ENCODE results near the gene HERPUD2. TPM values are rescaled to one million over a fixed set of nuclear protein-coding genes. Genes with fewer than 3 reads are reported as not detected.

The HERPUD2 gene
- total and polyA plus RNA-seq, 11 donors: 6.4 to 26.3 (median 16.5) TPM

DNA sequence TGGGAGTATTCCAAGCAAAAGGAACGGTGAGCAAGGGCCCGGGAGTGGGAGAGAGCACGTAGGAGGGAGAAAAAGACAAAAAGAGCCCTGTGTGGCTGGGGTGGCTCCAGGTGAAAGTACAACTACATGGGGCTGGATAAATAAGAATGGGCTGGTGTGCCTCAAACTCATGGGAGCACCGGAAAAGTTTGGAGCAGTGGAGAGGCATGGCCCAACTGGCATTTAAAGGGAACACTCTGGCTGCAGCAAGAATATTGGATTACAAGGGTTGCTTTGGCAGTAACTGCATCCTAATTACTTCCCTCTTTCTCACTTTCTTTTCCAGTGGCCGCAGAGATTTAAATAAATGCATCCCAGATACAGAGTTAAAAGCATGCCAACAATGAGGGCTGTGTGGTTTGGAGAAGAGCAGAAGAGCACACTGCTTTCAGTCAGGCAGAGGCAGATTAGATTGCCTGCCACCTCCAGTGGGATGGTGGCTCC, 39.1 kb upstream of the HERPUD2 start:
- peak overlapping the region in 3 of 12 donors; percentile 9 to 42 (median 15) for H3K27ac ChIP-seq
- TF ChIP-seq, protein P1, sequence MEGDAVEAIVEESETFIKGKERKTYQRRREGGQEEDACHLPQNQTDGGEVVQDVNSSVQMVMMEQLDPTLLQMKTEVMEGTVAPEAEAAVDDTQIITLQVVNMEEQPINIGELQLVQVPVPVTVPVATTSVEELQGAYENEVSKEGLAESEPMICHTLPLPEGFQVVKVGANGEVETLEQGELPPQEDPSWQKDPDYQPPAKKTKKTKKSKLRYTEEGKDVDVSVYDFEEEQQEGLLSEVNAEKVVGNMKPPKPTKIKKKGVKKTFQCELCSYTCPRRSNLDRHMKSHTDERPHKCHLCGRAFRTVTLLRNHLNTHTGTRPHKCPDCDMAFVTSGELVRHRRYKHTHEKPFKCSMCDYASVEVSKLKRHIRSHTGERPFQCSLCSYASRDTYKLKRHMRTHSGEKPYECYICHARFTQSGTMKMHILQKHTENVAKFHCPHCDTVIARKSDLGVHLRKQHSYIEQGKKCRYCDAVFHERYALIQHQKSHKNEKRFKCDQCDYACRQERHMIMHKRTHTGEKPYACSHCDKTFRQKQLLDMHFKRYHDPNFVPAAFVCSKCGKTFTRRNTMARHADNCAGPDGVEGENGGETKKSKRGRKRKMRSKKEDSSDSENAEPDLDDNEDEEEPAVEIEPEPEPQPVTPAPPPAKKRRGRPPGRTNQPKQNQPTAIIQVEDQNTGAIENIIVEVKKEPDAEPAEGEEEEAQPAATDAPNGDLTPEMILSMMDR (IDR thresholded peaks at IDR 0.05): no peak
- no peak for TF ChIP-seq POLR2A (IDR thresholded peaks at IDR 0.05)
- peaks cover 0 to 26% (median 13%) of the 10 kb centered on the region in 12 donors for H3K4me1 ChIP-seq
- peak in 2 of 4 donors; percentile 37 to 40 for ATAC-seq
- no peak overlapping the region for H3K4me3 ChIP-seq
- WGBS, 4 donors: 50 to 55% (median 51%) methylated on average over 5 of the region's 5 CpGs
- no peaks in the 10 kb centered on the region for H3K9me3 ChIP-seq
- intact Hi-C loops (cut with DNase I): no loop called here
- no peaks in the 10 kb centered on the region for H3K36me3 ChIP-seq
- no peaks in the 10 kb centered on the region for H3K27me3 ChIP-seq
- DNase-seq: no peak

DNA sequence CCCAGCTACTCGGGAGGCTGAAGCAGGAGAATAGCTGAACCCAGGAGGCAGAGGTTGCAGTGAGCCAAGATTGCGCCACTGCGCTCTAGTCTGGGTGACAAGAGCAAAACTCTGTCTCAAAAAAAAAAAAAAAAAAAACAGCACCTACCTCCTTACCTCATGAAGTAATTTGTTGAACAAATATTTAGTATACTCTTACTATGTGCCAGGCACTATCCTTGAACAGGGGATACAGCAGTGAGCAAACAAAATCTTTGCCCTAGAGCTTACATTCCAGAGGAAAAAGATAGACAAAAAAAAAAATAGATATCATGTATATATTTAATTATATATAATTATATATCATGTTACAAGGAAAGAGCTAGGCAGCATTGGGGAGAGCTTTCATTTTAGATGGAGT, 36.4 kb upstream of the HERPUD2 start:
- intact Hi-C loops (cut with DNase I): no loop called here
- Histone ChIP-seq H3K9me3 (no peaks in the 10 kb centered on the region), H3K27ac (no peak overlapping the region), H3K27me3 (no peaks in the 10 kb centered on the region), H3K4me3 (no peak overlapping the region), H3K36me3 (no peaks in the 10 kb centered on the region), H3K4me1 (peaks cover 0 to 51% (median 29%) of the 10 kb centered on the region in 12 donors)
- 93 to 100% (median 100%) methylated on average over 3 of the region's 3 CpGs for WGBS, 4 donors
- ATAC-seq: no peak
- TF ChIP-seq, protein P1 (IDR thresholded peaks at IDR 0.05): no peak
- no peak for TF ChIP-seq POLR2A (IDR thresholded peaks at IDR 0.05)
- DNase-seq: no peak

DNA sequence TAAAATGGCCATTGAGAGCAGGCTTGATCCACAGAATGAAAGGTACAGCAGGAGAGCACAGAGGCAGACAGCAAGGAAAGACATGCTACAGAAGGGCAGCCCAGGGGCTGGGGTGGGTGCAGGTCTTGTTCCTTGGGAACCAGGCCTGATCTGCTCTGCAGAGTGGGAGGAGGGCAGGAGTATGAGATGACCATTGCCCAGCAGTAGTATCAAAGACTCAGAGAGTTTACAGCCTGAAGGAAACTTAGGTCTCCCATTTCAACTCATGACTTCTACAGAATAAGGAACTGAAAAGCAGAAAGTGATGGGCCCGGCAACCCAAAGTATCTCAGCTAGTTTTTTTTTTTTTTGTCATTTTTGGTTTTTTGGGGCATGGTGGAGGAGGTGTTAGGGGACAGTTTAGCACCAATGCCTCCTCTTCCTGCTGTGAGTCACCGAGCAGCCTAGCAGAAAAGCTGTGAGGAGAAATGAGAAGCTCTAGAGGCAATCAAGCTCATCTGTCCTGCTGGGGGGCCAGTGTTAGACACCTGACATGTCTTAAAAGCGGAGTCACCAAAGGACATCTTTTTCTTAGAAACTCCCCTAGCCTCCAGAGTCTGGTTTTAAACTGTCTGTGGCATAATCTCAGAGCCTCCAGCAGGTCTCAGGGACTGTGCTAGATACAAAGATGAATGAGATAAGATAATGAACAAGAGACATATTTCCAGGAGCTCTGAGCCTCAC, 34.3 kb upstream of the HERPUD2 start:
- DNase-seq: no peak
- no peaks in the 10 kb centered on the region for H3K27me3 ChIP-seq
- H3K4me1 ChIP-seq: peaks cover 0 to 45% (median 28%) of the 10 kb centered on the region in 12 donors
- no peaks in the 10 kb centered on the region for H3K9me3 ChIP-seq
- H3K36me3 ChIP-seq: no peaks in the 10 kb centered on the region
- WGBS, 4 donors: 74 to 78% (median 76%) methylated on average over 3 of the region's 3 CpGs
- no peak overlapping the region for H3K4me3 ChIP-seq
- ATAC-seq: peak in 2 of 4 donors; percentile 45 to 49
- peak overlapping the region; percentile 50 to 92 (median 84) for H3K27ac ChIP-seq
- TF ChIP-seq, protein P1 (IDR thresholded peaks at IDR 0.05): no peak
- intact Hi-C loops (cut with DNase I): loop anchor here in 3 of 10 donors (2.0 to 5.0 kb wide), 2 partner anchors 72 to 73 kb away; partner anchors contain the start of gene SEPTIN7 (in 3 of the 3)

DNA sequence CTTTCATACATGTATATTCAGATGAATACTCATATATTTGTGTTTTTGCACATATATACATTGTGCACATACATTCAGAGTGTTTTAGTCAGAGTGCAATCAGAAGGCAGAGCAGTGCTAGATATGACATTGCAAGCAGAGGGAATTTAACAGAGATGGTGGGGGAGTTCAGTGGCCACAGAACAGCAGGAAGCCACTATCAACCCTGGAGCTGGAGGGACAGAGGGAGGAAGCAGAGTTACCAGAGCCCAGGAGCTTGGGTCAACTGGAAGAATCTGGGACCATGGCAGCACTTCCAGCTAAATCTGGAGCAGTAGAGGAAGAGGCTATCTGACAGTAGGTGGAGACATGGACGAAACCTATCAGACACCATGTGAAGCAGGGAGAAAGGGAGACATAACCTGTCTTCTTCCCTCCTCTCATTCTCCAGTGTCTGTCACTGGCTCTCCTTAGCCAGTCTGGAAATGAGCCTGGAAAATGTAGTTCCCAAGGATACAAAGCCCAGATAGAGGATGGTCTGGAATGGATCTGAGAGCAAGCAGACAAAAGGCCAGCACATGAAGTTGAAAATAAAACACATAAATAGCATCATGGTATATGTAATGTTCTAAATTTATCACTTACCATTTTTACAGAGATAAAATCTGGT, 33.6 kb upstream of the HERPUD2 start:
- DNase-seq (peak in 1 of 5 donors; percentile 28), ATAC-seq (peak; percentile 86 to 94 (median 90))
- TF ChIP-seq, protein P1 (IDR thresholded peaks at IDR 0.05): peak in 1 of 12 donors; percentile 7
- TF ChIP-seq POLR2A (IDR thresholded peaks at IDR 0.05): no peak
- Histone ChIP-seq H3K36me3 (no peaks in the 10 kb centered on the region), H3K27ac (peak overlapping the region; percentile 50 to 92 (median 84)), H3K27me3 (no peaks in the 10 kb centered on the region), H3K9me3 (no peaks in the 10 kb centered on the region), H3K4me3 (no peak overlapping the region), H3K4me1 (peaks cover 0 to 50% (median 26%) of the 10 kb centered on the region in 12 donors)
- intact Hi-C loops (cut with DNase I): loop anchor here in 3 of 10 donors (2.0 to 5.0 kb wide), 2 partner anchors 72 to 74 kb away; partner anchors contain the start of gene SEPTIN7 (in 3 of the 3)
- 22 to 35% (median 26%) methylated on average over 1 of the region's 1 CpG for WGBS, 4 donors

Measured in heart left ventricle (tissue), 16 donors.